ENCODE results near the gene ABCC10.
"Not testable (repeated sequence)": the region's sequence is repeated elsewhere in the genome, so short reads cannot be mapped to it uniquely, and the experiment has no call there.

ABCC10 gene

GRCh38 chr6:43465948-43466347 lies 38.6 kb downstream of the ABCC10 start:
- no peak overlapping the region for H3K4me3 ChIP-seq (replicated peaks; ENCODE audit: insufficient read depth, low read length)
- no peak overlapping the region for H3K27ac ChIP-seq (replicated peaks)
- TF ChIP-seq SPI1 (IDR thresholded peaks at IDR 0.05; ENCODE audit: borderline replicate concordance, low read depth) (no peak), POLR2AphosphoS5 (IDR thresholded peaks at IDR 0.05; ENCODE audit: low read depth) (no peak), GABPA (IDR thresholded peaks at IDR 0.05; ENCODE audit: low read depth) (no peak)
- TF ChIP-seq, protein P1, sequence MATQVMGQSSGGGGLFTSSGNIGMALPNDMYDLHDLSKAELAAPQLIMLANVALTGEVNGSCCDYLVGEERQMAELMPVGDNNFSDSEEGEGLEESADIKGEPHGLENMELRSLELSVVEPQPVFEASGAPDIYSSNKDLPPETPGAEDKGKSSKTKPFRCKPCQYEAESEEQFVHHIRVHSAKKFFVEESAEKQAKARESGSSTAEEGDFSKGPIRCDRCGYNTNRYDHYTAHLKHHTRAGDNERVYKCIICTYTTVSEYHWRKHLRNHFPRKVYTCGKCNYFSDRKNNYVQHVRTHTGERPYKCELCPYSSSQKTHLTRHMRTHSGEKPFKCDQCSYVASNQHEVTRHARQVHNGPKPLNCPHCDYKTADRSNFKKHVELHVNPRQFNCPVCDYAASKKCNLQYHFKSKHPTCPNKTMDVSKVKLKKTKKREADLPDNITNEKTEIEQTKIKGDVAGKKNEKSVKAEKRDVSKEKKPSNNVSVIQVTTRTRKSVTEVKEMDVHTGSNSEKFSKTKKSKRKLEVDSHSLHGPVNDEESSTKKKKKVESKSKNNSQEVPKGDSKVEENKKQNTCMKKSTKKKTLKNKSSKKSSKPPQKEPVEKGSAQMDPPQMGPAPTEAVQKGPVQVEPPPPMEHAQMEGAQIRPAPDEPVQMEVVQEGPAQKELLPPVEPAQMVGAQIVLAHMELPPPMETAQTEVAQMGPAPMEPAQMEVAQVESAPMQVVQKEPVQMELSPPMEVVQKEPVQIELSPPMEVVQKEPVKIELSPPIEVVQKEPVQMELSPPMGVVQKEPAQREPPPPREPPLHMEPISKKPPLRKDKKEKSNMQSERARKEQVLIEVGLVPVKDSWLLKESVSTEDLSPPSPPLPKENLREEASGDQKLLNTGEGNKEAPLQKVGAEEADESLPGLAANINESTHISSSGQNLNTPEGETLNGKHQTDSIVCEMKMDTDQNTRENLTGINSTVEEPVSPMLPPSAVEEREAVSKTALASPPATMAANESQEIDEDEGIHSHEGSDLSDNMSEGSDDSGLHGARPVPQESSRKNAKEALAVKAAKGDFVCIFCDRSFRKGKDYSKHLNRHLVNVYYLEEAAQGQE (IDR thresholded peaks at IDR 0.05; ENCODE audit: insufficient replicate concordance, low read depth): no peak
- TF ChIP-seq, protein P2, sequence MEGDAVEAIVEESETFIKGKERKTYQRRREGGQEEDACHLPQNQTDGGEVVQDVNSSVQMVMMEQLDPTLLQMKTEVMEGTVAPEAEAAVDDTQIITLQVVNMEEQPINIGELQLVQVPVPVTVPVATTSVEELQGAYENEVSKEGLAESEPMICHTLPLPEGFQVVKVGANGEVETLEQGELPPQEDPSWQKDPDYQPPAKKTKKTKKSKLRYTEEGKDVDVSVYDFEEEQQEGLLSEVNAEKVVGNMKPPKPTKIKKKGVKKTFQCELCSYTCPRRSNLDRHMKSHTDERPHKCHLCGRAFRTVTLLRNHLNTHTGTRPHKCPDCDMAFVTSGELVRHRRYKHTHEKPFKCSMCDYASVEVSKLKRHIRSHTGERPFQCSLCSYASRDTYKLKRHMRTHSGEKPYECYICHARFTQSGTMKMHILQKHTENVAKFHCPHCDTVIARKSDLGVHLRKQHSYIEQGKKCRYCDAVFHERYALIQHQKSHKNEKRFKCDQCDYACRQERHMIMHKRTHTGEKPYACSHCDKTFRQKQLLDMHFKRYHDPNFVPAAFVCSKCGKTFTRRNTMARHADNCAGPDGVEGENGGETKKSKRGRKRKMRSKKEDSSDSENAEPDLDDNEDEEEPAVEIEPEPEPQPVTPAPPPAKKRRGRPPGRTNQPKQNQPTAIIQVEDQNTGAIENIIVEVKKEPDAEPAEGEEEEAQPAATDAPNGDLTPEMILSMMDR (IDR thresholded peaks at IDR 0.05; ENCODE audit: insufficient read depth, low read length): no peak
- no peaks in the 10 kb centered on the region for H3K27me3 ChIP-seq (ENCODE audit: insufficient read depth, poor library complexity, severe bottlenecking)
- no peak for DNase-seq (ENCODE audit: low read depth in 1 of 2, low spot score in 1 of 2)

GRCh38 chr6:43467265-43467664 lies 39.9 kb downstream of the ABCC10 start:
- not testable (repeated sequence) for H3K27me3 ChIP-seq (ENCODE audit: insufficient read depth, poor library complexity, severe bottlenecking); H3K27ac ChIP-seq (replicated peaks); DNase-seq (ENCODE audit: low read depth in 1 of 2, low spot score in 1 of 2); H3K4me3 ChIP-seq (replicated peaks; ENCODE audit: insufficient read depth, low read length)

DNA sequence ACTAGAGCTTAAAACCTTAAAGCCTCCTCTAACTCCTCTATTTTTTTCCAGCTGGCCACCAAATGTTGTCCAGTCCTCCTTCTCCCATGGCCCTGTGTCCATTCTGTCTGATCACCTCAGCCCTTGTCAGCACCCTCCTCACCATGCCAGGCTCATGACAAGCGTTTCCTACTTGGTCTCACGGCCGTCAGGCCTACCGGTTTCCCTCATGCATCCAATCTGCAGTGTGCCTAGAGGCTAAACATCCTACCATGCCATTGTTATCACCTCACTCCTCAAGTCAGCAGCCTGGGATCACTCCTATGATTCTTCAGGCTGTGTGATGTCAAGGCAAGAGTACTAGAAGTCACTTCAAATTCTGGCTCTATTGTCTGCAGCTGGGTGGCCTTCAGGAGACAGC lies 40.4 kb downstream of the ABCC10 start:
- DNase-seq (ENCODE audit: low read depth in 1 of 2, low spot score in 1 of 2): no peak
- Histone ChIP-seq H3K27ac (replicated peaks) (no peak overlapping the region), H3K27me3 (ENCODE audit: insufficient read depth, poor library complexity, severe bottlenecking) (no peaks in the 10 kb centered on the region), H3K4me3 (replicated peaks; ENCODE audit: insufficient read depth, low read length) (no peak overlapping the region)
- no peak for TF ChIP-seq POLR2AphosphoS5 (IDR thresholded peaks at IDR 0.05; ENCODE audit: low read depth)
- TF ChIP-seq, protein P1 (IDR thresholded peaks at IDR 0.05; ENCODE audit: insufficient replicate concordance, low read depth): no peak
- no peak for TF ChIP-seq GABPA (IDR thresholded peaks at IDR 0.05; ENCODE audit: low read depth)

- Histone ChIP-seq H3K27me3 (ENCODE audit: insufficient read depth, poor library complexity, severe bottlenecking) (no peaks in the 10 kb centered on the region), H3K27ac (replicated peaks) (no peak overlapping the region), H3K4me3 (replicated peaks; ENCODE audit: insufficient read depth, low read length) (no peak overlapping the region)
- TF ChIP-seq SPI1 (IDR thresholded peaks at IDR 0.05; ENCODE audit: borderline replicate concordance, low read depth) (no peak), POLR2AphosphoS5 (IDR thresholded peaks at IDR 0.05; ENCODE audit: low read depth) (no peak), GABPA (IDR thresholded peaks at IDR 0.05; ENCODE audit: low read depth) (no peak)
- TF ChIP-seq, protein P2 (IDR thresholded peaks at IDR 0.05; ENCODE audit: insufficient read depth, low read length): no peak
- TF ChIP-seq, protein P1 (IDR thresholded peaks at IDR 0.05; ENCODE audit: insufficient replicate concordance, low read depth): no peak
- no peak for DNase-seq (ENCODE audit: low read depth in 1 of 2, low spot score in 1 of 2)
These were observed 40.9 kb downstream of the ABCC10 start for GRCh38 chr6:43468240-43468639.
